NT2/D1 (cell line): ENCODE results near the gene WDR1.

Experiments used
- SUZ12 ChIP-seq: IDR thresholded peaks from 2 replicates; pipeline ENCODE4 v1.6.1; 2011; ENCODE audit not compliant: insufficient read length, insufficient read depth; ENCODE audit errors: extremely low read depth
- YY1 ChIP-seq: IDR thresholded peaks from 2 replicates; pipeline ENCODE4 v1.6.1; 2011; ENCODE audit not compliant: insufficient read length, insufficient read depth
- ZNF274 ChIP-seq: IDR thresholded peaks from 2 replicates; pipeline ENCODE4 v1.6.1; 2011; ENCODE audit warnings: mild to moderate bottlenecking, low read depth, low read length

DNA sequence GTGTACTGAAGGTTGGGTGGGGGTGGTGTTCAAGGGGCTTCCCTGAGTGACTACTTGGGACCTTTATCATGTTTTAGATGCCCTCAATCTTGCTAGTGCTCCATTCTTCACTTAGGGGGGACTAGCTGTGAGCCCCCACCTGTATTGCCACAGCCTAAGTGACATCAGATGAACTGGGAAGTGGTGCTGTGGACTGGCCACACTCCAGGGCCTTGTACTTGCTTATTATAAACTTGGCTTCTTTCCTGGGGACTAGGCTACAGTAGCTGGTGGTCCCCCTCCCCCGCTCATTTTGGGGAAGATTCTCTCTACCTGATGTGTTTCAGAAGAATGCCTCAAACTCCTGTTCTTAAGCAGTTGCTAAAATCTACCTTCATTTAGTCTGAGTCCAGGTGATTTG is 46.7 kb upstream of the WDR1 start:
- TF ChIP-seq YY1 (no peak), ZNF274 (no peak), SUZ12 (no peak)
